ENCODE measurements around the gene TMEM14B.
"Not testable (repeated sequence)": the region's sequence is repeated elsewhere in the genome, so short reads cannot be mapped to it uniquely, and the experiment has no call there.

DNA sequence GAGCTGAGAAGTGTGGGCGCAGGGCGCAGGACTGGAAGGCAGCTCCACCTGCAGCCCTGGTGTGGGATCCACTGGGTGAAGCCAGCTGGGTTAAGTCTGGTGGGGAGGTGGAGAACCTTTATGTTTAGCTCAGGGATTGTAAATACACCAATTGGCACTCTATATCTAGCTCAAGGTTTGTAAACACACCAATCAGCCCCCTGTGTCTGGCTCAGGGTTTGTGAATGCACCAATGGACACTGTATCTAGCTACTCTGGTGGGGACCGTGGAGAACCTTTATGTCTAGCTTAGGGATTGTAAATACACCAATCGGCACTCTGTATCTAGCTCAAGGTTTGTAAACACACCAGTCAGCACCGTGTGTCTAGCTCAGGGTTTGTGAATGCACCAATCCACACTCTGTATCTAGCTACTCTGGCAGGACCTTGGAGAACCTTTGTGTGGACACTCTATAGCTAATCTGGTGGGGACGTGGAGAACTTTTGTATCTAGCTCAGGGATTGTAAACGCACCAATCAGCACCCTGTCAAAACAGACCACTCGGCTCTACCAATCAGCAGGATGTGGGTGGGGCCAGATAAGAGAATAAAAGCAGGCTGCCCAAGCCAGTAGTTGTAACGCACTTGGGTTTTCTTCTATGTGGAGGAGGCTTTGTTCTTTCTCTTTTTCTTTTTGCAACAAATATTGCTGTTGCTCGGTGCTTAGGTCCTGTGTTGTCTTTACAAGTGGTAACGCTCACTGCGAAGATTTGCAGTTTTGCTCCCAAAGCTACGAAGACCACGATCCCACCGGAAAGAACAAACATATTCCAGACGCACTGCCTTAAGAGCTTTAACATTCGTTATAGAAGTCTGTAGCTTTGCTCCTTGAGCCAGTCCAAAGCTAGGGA is 26.4 kb upstream of the TMEM14B start:
- TF ChIP-seq EZH2phosphoT487 (IDR thresholded peaks at IDR 0.05; ENCODE audit: insufficient read depth, low read depth); EZH2 (IDR thresholded peaks at IDR 0.05; ENCODE audit: insufficient read depth, poor library complexity, severe bottlenecking): not testable (repeated sequence)
